IMR-90 (cell line): ENCODE results near the gene PARG. TPM values are rescaled to one million over a fixed set of nuclear protein-coding genes. Genes with fewer than 3 reads are reported as not detected.
"Not testable (repeated sequence)": the region's sequence is repeated elsewhere in the genome, so short reads cannot be mapped to it uniquely, and the experiment has no call there.

ENCODE experiments used
- ATAC-seq: fragments of 200-7000 bp; cut with Tn5 transposase; 2 replicates; pipeline ENCODE4 v1.9.1; 2020; ENCODE audit warnings: low read depth, mild to moderate bottlenecking, moderate library complexity
- BruUV-seq: library from RNA; stranded (reverse); fragments of 400-500 nt; replicated peaks from 2 replicates; lab custom pipeline; 2021; lab: Mats Ljungman, UMichigan
- CTCF ChIA-PET: fragments of 300-600 bp; formaldehyde crosslinking; extraction: SDS; loops from one replicate; lab custom pipeline; 2021; ENCODE audit warnings: antibody characterized with exemption; lab: Yijun Ruan, JAX
- POLR2A ChIA-PET: fragments of 300-600 bp; sonication (Branson Sonifier 250); formaldehyde crosslinking; loops from one replicate; lab custom pipeline; 2022; ENCODE audit warnings: antibody characterized with exemption; ENCODE audit not compliant: unreplicated experiment; lab: Charles Lee
- DNase-seq: peaks from one replicate; pipeline ENCODE4 v3.0.0; 2013
- H2AFZ ChIP-seq: replicated peaks from 2 replicates; pipeline ENCODE3; 2013; ENCODE audit warnings: low read length, mild to moderate bottlenecking; ENCODE audit not compliant: poor library complexity
- H2AK5ac ChIP-seq: 2 replicates; pipeline ENCODE4 v1.6.1; 2013; ENCODE audit warnings: low read depth, low read length, inconsistent platforms
- H2AK9ac ChIP-seq: replicated peaks from 2 replicates; pipeline ENCODE3; 2013; ENCODE audit warnings: mild to moderate bottlenecking, low read depth, low read length, moderate library complexity; ENCODE audit not compliant: poor library complexity
- H2BK120ac ChIP-seq: 2 replicates; pipeline ENCODE4 v1.6.1; 2013; ENCODE audit warnings: low read depth, low read length, inconsistent platforms
- H2BK15ac ChIP-seq: 3 replicates; pipeline ENCODE4 v1.6.1; 2013; ENCODE audit warnings: low read depth, low read length, inconsistent platforms
- H2BK20ac ChIP-seq: 2 replicates; pipeline ENCODE4 v1.6.1; 2013; ENCODE audit warnings: low read depth, mild to moderate bottlenecking, inconsistent platforms, low read length, moderate library complexity
- H2BK5ac ChIP-seq: 2 replicates; pipeline ENCODE4 v1.6.1; 2013; ENCODE audit warnings: mild to moderate bottlenecking, low read depth, low read length, inconsistent platforms; ENCODE audit not compliant: poor library complexity, severe bottlenecking
- H3K14ac ChIP-seq: replicated peaks from 2 replicates; pipeline ENCODE4 v1.6.1; 2013; ENCODE audit warnings: low read depth, low read length, inconsistent platforms
- H3K18ac ChIP-seq: 2 replicates; pipeline ENCODE4 v1.6.1; 2013; ENCODE audit warnings: low read depth, low read length, control low read depth
- H3K23ac ChIP-seq: 2 replicates; pipeline ENCODE4 v1.6.1; 2013; ENCODE audit warnings: low read depth, low read length, inconsistent platforms
- H3K27ac ChIP-seq: 2 replicates; pipeline ENCODE4 v1.5.1; 2013; ENCODE audit warnings: mild to moderate bottlenecking, control low read depth, low read length; ENCODE audit not compliant: insufficient read depth
- H3K27me3 ChIP-seq: 2 replicates; pipeline ENCODE4 v1.6.1; 2013; ENCODE audit warnings: low read length; ENCODE audit not compliant: control insufficient read depth, insufficient read depth
- H3K36me3 ChIP-seq: 2 replicates; pipeline ENCODE4 v1.6.1; 2013; ENCODE audit warnings: low read length, mixed read lengths; ENCODE audit not compliant: control insufficient read depth, insufficient read depth
- H3K4ac ChIP-seq: 2 replicates; pipeline ENCODE4 v1.6.1; 2013; ENCODE audit warnings: low read depth, low read length, inconsistent platforms
- H3K4me1 ChIP-seq: 2 replicates; pipeline ENCODE4 v1.6.1; 2013; ENCODE audit warnings: low read length, mixed read lengths; ENCODE audit not compliant: control insufficient read depth, insufficient read depth
- H3K4me2 ChIP-seq: 2 replicates; pipeline ENCODE4 v1.6.1; 2013; ENCODE audit warnings: low read depth, mild to moderate bottlenecking, control low read depth, low read length, moderate library complexity
- H3K4me3 ChIP-seq: 2 replicates; pipeline ENCODE4 v1.5.1; 2013; ENCODE audit warnings: low read depth, mild to moderate bottlenecking, control low read depth, low read length, moderate library complexity; ENCODE audit not compliant: insufficient read depth
- H3K56ac ChIP-seq: 2 replicates; pipeline ENCODE4 v1.6.1; 2013; ENCODE audit warnings: low read length, inconsistent platforms; ENCODE audit not compliant: insufficient read depth; ENCODE audit errors: extremely low read depth
- H3K79me1 ChIP-seq, 2 experiments: 2 replicates each; pipeline ENCODE4 v1.6.1; 2013; ENCODE audit warnings: low read length in 2 of 2, inconsistent platforms in 1 of 2, low read depth in 1 of 2
- H3K9ac ChIP-seq: 2 replicates; pipeline ENCODE4 v1.6.1; 2013; ENCODE audit warnings: low read depth, low read length, control low read depth
- H3K9me1 ChIP-seq: 2 replicates; pipeline ENCODE4 v1.6.1; 2013; ENCODE audit warnings: low read length, inconsistent platforms; ENCODE audit not compliant: insufficient read depth
- H3K9me3 ChIP-seq: 2 replicates; pipeline ENCODE4 v1.6.1; 2013; ENCODE audit warnings: low read length; ENCODE audit not compliant: control insufficient read depth, insufficient read depth
- H4K20me1 ChIP-seq: 2 replicates; pipeline ENCODE4 v1.6.1; 2013; ENCODE audit warnings: low read length, inconsistent platforms; ENCODE audit not compliant: insufficient read depth
- H4K5ac ChIP-seq: 2 replicates; pipeline ENCODE4 v1.6.1; 2013; ENCODE audit warnings: mild to moderate bottlenecking, low read depth, low read length, control low read depth
- H4K8ac ChIP-seq, 2 experiments: 2 replicates each; pipeline ENCODE4 v1.6.1; 2013; ENCODE audit warnings: low read depth in 2 of 2, low read length in 2 of 2, control low read depth in 1 of 2, inconsistent platforms in 1 of 2
- H4K91ac ChIP-seq: 2 replicates; pipeline ENCODE4 v1.6.1; 2013; ENCODE audit warnings: low read depth, low read length, inconsistent platforms; ENCODE audit not compliant: insufficient read depth
- WGBS, 2 experiments: methylation state at CpG; one replicate each; pipeline versions ENCODE4 v1.1.5 to v1.1.7; 2013; ENCODE audit warnings: missing lambda C conversion rate in 2 of 2; ENCODE audit not compliant: insufficient read length in 1 of 2; ENCODE audit errors: extremely low coverage in 2 of 2; 5-methylcytosine and 5-hydroxymethylcytosine counted together
- dilution Hi-C: fragments of 300-500 bp; cut with HindIII; formaldehyde crosslinking; loops from one replicate; pipeline ENCODE4 v1.14.3; 2018; ENCODE audit warnings: low sequenced_read_pairs; ENCODE audit not compliant: unreplicated experiment
- in situ Hi-C: fragments of 300-500 bp; cut with MboI; formaldehyde crosslinking; loops from 3 replicates; pipeline ENCODE4 v1.14.3; 2019; ENCODE audit warnings: low sequenced_read_pairs, inconsistent platforms, mixed read lengths
- intact Hi-C: fragments of 100-400 bp; cut with micrococcal nuclease; formaldehyde crosslinking; loops from 2 replicates; pipeline ENCODE4 v1.10.0; 2022
- polyA plus RNA-seq, 3 experiments: library from polyadenylated mRNA; depleted of rRNA; stranded (reverse); fragments of >200 nt; gene quantifications; 2 replicates each; pipeline ENCODE4 v1.2.3, GENCODE V29; 2012; ENCODE audit warnings: low replicate concordance in 1 of 3
- total RNA-seq: library from RNA; depleted of rRNA; stranded (reverse); fragments of >200 nt; gene quantifications from 2 replicates; pipeline ENCODE4 v1.2.3, GENCODE V29; 2012

The PARG gene
- total and polyA plus RNA-seq, 2 of the 4 experiments (the other 2 are of a cell fraction), result 8.6 to 24.4 TPM

DNA sequence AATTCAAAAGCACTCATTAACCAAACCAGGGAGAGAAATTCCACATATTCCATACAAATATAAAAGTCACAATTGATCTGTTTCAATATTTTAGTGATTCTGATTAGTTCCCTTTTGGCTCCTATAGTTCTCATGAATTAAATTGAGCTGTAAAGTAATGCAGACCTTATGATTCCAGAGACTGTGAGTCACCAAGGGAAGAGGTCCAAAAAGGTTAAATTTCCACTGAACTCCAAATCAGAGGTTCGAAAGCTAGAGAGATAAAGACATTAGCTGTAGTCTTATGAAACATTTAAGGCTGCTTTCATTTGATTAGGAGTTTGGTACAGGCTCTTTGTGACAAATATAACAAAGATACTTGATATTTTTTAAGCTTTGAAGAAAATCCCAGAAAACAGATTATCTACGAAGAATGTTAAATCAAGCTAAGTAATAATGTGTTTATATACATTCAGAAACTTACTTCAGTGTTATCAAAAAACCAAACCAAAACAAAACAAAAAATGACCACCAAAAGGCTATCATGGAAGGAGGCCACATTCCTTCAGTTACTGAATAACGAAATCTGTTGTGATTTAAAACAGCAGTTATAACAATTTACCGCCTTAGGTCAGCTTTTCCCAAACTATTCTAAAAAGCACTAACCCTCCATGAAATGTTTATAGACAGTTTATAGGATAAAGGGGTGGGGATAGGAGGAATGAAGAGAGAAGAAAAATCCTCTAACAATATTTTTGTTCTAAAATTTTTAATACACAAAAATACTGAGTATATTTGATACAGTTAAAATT is 33.3 kb downstream of the PARG start:
- H3K9ac ChIP-seq, H2BK5ac ChIP-seq, H3K79me1 ChIP-seq, H2AFZ ChIP-seq, H4K91ac ChIP-seq, H2BK20ac ChIP-seq, intact Hi-C loops, H2AK9ac ChIP-seq, POLR2A ChIA-PET, H3K27ac ChIP-seq, H3K4me1 ChIP-seq, in situ Hi-C loops, H3K36me3 ChIP-seq, H3K4ac ChIP-seq, H4K5ac ChIP-seq, H3K14ac ChIP-seq, H4K8ac ChIP-seq, H3K9me3 ChIP-seq, H2BK15ac ChIP-seq, H3K27me3 ChIP-seq, H3K4me2 ChIP-seq, H4K20me1 ChIP-seq, H2BK120ac ChIP-seq, H3K56ac ChIP-seq, dilution Hi-C loops, H3K18ac ChIP-seq, H2AK5ac ChIP-seq, CTCF ChIA-PET, H3K9me1 ChIP-seq, BruUV-seq, H3K4me3 ChIP-seq, H3K23ac ChIP-seq: not testable (repeated sequence)
- ATAC-seq, result peak; percentile 72
- DNase-seq, result peak; percentile 12
- WGBS, 2 experiments, result no CpG with 5 or more reads among the region's 4 CpGs

DNA sequence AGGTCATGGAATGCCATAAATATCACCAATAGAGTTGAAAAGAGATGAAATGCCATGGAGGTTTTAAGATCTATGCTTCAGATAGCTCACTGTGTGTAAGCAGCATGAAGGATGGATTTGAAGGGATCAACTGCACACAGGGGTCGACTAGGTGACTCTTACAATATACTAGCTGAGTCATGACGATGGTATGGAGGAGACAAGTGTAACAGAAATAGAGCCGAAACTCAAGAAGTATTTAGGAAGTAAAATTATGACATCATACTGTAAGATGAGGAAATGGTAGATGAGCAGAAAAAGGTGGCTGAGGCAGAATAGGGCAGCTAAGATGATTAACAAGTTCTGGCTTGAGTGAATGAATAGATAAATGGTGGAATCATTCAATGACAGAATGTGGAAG is 38.0 kb downstream of the PARG start:
- POLR2A ChIA-PET, H2BK15ac ChIP-seq, H3K27me3 ChIP-seq, BruUV-seq, H3K27ac ChIP-seq, H4K8ac ChIP-seq, ATAC-seq, H2AK5ac ChIP-seq, H2BK5ac ChIP-seq, in situ Hi-C loops, H4K91ac ChIP-seq, H3K9me1 ChIP-seq, dilution Hi-C loops, H3K14ac ChIP-seq, H3K79me1 ChIP-seq, H3K9me3 ChIP-seq, H3K4me2 ChIP-seq, H3K23ac ChIP-seq, H3K4me1 ChIP-seq, H4K20me1 ChIP-seq, H3K18ac ChIP-seq, H4K5ac ChIP-seq, H3K4me3 ChIP-seq, CTCF ChIA-PET, H2BK120ac ChIP-seq, intact Hi-C loops, H3K56ac ChIP-seq, H3K9ac ChIP-seq, H3K36me3 ChIP-seq, H2BK20ac ChIP-seq, H2AK9ac ChIP-seq, H3K4ac ChIP-seq, H2AFZ ChIP-seq: not testable (repeated sequence)
- DNase-seq, result peak; percentile 3
- no CpG with 5 or more reads among the region's 3 CpGs for WGBS, 2 experiments
